ENCODE results near the gene TRAK1. TPM values are rescaled to one million over a fixed set of nuclear protein-coding genes. Genes with fewer than 3 reads are reported as not detected.
"Not testable (repeated sequence)": the region's sequence is repeated elsewhere in the genome, so short reads cannot be mapped to it uniquely, and the experiment has no call there.

TRAK1 gene, protein sequence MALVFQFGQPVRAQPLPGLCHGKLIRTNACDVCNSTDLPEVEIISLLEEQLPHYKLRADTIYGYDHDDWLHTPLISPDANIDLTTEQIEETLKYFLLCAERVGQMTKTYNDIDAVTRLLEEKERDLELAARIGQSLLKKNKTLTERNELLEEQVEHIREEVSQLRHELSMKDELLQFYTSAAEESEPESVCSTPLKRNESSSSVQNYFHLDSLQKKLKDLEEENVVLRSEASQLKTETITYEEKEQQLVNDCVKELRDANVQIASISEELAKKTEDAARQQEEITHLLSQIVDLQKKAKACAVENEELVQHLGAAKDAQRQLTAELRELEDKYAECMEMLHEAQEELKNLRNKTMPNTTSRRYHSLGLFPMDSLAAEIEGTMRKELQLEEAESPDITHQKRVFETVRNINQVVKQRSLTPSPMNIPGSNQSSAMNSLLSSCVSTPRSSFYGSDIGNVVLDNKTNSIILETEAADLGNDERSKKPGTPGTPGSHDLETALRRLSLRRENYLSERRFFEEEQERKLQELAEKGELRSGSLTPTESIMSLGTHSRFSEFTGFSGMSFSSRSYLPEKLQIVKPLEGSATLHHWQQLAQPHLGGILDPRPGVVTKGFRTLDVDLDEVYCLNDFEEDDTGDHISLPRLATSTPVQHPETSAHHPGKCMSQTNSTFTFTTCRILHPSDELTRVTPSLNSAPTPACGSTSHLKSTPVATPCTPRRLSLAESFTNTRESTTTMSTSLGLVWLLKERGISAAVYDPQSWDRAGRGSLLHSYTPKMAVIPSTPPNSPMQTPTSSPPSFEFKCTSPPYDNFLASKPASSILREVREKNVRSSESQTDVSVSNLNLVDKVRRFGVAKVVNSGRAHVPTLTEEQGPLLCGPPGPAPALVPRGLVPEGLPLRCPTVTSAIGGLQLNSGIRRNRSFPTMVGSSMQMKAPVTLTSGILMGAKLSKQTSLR
- 24.6 TPM for polyA plus RNA-seq

DNA sequence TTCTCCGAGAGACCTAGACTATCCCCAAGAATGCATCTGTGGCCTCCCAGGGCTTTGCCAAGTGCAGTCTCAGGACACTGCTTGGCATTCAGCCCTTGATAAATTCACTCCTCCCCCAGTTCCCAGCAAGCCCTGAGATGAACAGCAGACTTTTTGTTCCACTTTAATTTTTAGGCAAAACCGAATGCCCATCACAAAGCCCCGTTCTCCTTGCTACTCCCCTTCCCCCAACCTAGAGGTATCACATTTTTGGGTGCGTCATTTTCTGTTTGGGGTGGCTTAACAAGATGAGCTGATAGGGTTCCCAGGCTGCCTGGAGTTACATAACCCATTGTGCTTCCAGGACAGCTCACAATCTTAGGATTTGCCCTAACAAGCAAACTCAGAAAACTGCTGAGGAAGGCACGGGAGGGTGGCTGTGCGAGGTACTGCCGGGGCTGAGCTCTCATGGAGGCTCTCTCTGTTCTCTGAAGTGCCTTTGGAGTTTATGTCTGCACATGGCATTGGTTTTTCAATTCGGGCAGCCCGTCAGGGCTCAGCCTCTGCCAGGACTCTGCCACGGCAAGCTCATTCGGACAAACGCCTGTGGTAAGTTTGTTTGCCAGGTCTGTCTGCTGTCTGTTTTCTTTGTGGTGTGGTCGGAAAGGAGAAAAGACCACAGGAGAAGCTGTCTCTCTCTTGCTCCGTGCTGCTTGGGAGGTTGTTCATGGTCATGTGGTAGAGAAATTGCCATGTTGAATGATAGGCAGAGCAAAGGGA, at the start of gene TRAK1:
Gene TRAK1 (plus strand): TSS at position 385 of the 759 bp plus-strand sequence. CDS start 113 bp downstream, at position 498.
- peaks cover 26% of the 10 kb centered on the region for H3K36me3 Mint-ChIP-seq
- peak within 1 kb of the TSS in 2 of 4 donors; percentile 75 to 86 for H3K4me3 Mint-ChIP-seq
- peak within 1 kb of the TSS; percentile 47 to 94 (median 60) for H3K27ac Mint-ChIP-seq
- peaks cover 0 to 6% (median 0%) of the 10 kb centered on the region in 3 donors for H3K9me3 Mint-ChIP-seq
- H3K27me3 Mint-ChIP-seq, result no peaks in the 10 kb centered on the region
- peaks cover 38 to 55% (median 49%) of the 10 kb centered on the region in 3 donors for H3K4me1 Mint-ChIP-seq

DNA sequence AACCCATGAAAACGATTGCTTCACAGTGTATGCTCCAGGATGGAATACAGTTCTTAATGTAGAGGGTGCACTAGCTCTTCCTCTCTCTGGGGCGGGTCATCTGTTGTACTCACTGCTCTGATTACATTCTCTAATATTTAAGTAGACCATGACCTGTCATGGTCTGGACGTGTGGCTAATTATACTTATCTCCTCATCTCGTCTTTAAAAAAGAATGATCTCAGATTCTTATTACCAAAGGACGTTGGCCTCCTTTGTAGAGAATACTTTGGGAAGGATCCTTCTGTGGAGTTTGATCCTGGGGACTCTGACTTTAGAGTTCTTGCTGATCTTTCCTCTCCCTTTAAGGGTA, 48.4 kb upstream of the TRAK1 start:
- Mint-ChIP-seq H3K4me3 (peak overlapping the region in 2 of 4 donors; percentile 63 to 81), H3K4me1 (peaks cover 61 to 65% (median 65%) of the 10 kb centered on the region in 3 donors), H3K27me3 (no peaks in the 10 kb centered on the region), H3K36me3 (peaks cover 3% of the 10 kb centered on the region), H3K27ac (peak overlapping the region; percentile 71 to 90 (median 78)), H3K9me3 (peaks cover 0 to 2% (median 0%) of the 10 kb centered on the region in 3 donors)

DNA sequence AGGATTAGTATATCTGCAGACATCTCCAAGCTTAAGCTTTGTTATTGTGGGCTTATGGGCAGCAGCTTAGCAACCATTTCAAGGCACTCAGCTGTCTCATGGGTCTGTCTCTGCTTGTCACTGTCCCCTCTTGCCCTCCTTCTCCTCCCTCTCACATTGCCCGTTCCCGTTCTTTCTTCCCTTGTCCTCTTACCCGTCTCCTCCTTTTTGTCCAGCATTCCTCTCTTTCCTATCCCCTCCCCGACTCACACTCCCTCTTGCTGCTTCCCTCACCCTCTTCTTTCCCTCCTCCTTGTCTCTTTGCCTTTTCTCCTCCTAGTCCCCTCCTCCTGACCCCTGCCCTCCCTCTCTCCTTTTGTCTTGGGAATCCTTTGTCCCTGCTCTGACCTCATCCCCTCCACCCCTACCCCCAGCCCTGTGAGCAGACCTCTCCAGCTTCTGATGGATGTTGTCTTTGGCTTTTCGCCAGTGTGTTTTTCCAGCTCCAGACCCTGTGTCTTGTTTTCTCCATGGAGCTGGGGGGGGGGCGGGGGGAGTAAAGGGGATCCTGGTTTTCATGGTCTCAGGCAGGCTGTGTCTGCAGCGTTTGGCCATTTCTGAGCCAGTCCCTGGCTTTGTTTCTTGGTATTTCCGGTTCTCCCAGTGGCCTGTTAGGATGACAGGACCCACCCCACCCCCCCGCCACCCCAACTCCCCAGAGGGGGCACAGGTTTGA, 47.9 kb upstream of the TRAK1 start:
- Mint-ChIP-seq H3K9me3 (peaks cover 0 to 2% (median 0%) of the 10 kb centered on the region in 3 donors), H3K36me3 (peaks cover 3% of the 10 kb centered on the region), H3K4me1 (peaks cover 62 to 66% (median 66%) of the 10 kb centered on the region in 3 donors), H3K27me3 (no peaks in the 10 kb centered on the region), H3K4me3 (peak overlapping the region in 1 of 4 donors; percentile 80), H3K27ac (peak overlapping the region in 2 of 3 donors; percentile 78 to 90)

DNA sequence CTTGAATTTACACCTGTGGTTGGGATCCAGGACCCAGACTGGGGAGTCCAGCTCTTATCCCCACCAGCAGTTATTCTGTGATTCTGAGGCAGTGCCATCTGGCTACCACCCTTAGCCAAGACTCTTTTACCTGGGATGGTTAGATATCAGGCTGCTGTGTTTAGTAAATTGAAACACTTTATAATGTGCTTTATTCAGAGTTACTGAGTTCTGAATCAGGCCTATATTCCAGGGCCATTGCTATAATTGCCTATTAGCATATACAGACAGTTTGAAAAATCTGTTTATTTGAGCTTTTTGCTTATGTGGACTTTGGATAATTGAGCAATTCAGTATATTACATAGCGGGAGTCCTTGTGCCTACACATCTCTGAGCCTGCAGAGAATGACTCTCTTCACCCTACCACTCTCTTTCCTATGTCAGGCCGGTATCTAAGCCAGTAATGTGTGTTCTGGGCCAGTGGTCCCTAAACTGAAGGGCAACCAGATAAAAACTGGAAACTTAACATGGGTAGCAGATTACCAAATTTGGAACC, 45.4 kb upstream of the TRAK1 start:
- H3K9me3 Mint-ChIP-seq, result peaks cover 0 to 2% (median 0%) of the 10 kb centered on the region in 3 donors
- H3K4me3 Mint-ChIP-seq, result peak overlapping the region in 2 of 4 donors; percentile 9 to 31
- H3K36me3 Mint-ChIP-seq, result no peaks in the 10 kb centered on the region
- H3K27ac Mint-ChIP-seq, result peak overlapping the region; percentile 26 to 53 (median 33)
- H3K27me3 Mint-ChIP-seq, result no peaks in the 10 kb centered on the region
- H3K4me1 Mint-ChIP-seq, result peaks cover 64 to 70% (median 70%) of the 10 kb centered on the region in 3 donors

DNA sequence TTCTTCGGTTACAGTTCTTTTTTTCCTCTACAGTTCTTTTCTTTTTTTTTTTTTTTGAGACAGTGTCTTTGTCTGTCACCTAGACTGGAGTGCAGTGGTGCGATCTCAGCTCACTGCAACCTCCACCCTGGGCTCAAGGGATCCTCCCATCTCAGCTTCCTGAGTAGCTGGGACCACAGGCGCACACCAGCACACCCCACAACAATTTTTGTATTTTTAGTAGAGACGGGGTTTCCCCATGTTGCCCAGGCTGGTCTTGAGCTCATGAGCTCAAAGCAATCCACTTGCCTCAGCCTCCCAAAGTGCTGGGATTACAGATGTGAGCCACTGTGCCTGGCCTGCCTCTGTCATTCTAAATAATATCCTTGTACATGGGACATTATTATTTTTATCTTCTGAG, 42.6 kb upstream of the TRAK1 start:
- peaks cover 70 to 78% (median 78%) of the 10 kb centered on the region in 3 donors for H3K4me1 Mint-ChIP-seq
- H3K9me3 Mint-ChIP-seq, H3K36me3 Mint-ChIP-seq, H3K27me3 Mint-ChIP-seq: not testable (repeated sequence)
- peak overlapping the region; percentile 86 to 92 (median 90) for H3K27ac Mint-ChIP-seq
- peak overlapping the region; percentile 67 to 92 (median 80) for H3K4me3 Mint-ChIP-seq

DNA sequence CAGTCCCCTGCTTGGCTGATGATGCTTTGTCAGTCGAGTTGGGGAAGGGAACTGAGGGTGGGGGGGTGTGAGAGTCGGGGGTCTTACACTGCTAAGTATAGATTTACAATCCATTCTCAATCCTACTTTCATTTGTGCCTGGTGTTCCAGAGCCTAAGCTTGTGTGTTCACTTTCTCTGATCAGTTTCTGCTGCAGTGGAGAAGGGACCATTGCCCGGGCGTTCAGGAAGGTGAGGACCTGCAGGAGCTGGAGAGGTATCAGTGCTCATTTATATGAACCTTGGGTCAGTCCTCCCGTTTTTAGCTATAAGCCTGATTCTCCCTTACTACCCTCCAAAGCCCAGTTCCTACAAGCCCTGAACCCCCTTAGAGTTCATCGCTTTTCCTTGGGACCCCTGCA, 41.0 kb upstream of the TRAK1 start:
- Mint-ChIP-seq H3K9me3 (no peaks in the 10 kb centered on the region), H3K27me3 (no peaks in the 10 kb centered on the region), H3K4me3 (peak overlapping the region in 2 of 4 donors; percentile 23 to 71), H3K4me1 (peaks cover 69 to 77% (median 75%) of the 10 kb centered on the region in 3 donors), H3K36me3 (peaks cover 2% of the 10 kb centered on the region), H3K27ac (peak overlapping the region in 2 of 3 donors; percentile 90 to 92)

DNA sequence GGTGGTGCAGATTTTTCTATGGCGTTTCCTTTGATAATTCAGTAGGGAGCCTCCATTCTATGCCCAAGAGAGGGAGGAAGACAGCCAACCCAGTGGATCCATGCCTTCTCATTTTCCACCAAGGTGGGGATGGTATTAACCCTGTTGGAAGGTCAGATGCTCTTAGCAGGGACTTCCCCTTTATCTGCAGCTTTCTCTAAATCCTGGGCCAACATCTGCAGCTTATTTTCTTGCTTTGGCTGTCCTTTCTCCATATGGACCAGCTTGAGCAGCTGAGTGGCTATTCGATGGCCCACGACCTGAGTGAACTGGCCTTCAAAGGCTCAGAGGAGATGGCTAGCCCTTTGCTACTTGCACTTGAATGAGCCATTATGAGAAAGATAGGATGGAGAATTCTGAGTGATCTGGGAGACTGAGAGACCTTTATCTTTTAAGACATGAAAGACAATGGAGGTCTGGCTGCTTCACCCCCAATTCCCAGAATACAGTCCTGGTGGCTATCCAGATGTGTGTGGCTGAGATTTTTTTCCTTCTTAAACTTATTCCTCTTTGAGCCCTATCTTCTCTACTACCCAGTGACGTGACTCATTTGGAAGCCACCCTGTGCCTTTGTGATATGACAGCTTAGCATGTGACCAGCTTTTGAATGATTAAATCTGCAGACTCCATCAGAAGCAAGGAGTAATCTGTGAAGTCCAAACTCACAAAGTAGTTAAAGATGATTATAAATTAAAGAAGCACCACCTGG, 39.6 kb upstream of the TRAK1 start:
- Mint-ChIP-seq H3K4me3 (peak overlapping the region in 2 of 4 donors; percentile 28 to 82), H3K9me3 (no peaks in the 10 kb centered on the region), H3K27me3 (no peaks in the 10 kb centered on the region), H3K27ac (peak overlapping the region; percentile 78 to 87 (median 81)), H3K4me1 (peaks cover 62 to 69% (median 69%) of the 10 kb centered on the region in 3 donors), H3K36me3 (peaks cover 6% of the 10 kb centered on the region)

DNA sequence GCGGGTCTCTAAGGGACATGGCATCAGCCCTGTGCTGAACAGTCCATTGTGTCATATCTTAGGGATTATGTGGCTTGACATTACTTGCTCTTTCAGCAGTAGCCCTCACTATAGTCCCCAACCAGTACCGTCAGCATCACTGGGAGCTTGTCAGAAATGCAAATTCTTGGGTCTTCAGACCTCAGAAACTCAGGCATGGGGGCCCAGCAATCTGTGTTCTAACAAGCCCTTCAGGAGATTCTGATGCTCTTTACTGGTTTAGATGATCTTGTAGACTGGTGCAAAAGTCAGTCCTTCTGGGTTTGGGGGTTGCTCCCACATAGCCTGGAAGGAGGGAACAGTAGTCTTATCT, 39.0 kb upstream of the TRAK1 start:
- Mint-ChIP-seq H3K9me3 (no peaks in the 10 kb centered on the region), H3K4me3 (peak overlapping the region in 2 of 4 donors; percentile 28 to 76), H3K4me1 (peaks cover 65 to 72% (median 71%) of the 10 kb centered on the region in 3 donors), H3K36me3 (peaks cover 6% of the 10 kb centered on the region), H3K27me3 (no peaks in the 10 kb centered on the region), H3K27ac (peak overlapping the region in 2 of 3 donors; percentile 67 to 87)

DNA sequence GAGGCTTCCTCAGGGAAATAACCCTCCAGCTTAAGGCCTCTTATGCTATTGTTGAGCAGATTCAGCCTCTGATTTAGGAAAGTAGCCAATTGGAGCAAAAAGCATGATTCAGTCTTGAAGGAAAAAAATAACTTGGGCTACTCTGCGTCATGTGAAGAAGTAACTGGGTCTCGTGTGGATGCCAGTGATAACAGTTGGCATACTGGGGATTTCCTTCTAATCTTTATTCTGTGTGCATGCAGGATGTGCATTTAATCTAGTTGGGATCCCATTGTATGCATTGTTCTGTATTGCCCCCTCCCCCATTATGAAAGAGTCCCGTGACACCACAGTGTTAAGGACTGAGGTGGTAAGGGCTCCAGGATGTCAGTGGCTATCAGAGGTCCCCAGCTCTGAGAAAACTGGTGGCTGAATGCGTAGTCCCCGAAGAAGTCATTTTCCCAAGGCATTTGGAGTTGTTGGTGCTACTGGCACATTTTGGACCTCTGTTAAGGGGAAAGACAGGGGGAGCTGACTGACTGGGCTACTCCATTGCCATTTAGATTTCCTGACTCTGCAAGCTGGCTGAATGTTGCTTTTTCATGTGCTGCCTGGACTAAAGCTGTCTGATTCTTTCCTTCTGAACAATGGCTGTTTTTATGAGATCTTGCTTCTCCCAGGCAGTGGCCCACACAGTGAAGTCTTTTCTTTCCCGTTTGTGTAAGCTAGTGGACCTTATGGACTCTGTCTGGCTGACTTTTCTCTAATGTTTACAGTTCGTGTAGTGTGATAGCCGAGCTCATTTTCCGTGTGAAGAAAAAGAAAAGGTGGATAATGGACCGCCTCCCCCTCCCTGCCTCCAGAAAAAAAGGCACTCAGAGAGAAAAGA, 38.4 kb upstream of the TRAK1 start:
- Mint-ChIP-seq H3K27me3 (no peaks in the 10 kb centered on the region), H3K4me1 (peaks cover 67 to 74% (median 73%) of the 10 kb centered on the region in 3 donors), H3K4me3 (peak overlapping the region in 1 of 4 donors; percentile 76), H3K27ac (peak overlapping the region in 2 of 3 donors; percentile 67 to 87), H3K9me3 (no peaks in the 10 kb centered on the region), H3K36me3 (peaks cover 6% of the 10 kb centered on the region)

DNA sequence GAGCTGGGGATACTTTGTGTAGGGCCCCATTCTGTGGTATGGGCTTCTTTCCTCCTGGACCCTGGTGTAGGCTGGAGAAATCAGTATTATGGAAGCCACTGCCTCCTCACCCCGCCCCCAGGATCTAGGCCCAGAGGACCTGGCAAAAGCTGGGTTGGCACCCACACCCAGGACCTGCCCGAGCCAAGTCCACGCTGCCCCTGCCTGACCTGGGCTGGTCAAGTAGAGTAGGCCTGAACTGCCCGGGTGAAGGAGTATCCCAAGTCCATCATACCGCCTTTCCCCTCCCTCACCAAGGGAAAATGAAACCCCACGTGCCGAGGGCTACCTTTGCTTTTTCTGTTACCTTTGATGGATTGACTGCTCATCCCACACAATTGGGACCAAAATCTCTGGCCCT, 37.7 kb upstream of the TRAK1 start:
- Mint-ChIP-seq H3K27ac (peak overlapping the region in 2 of 3 donors; percentile 24 to 52), H3K4me1 (peaks cover 64 to 72% (median 71%) of the 10 kb centered on the region in 3 donors), H3K27me3 (no peaks in the 10 kb centered on the region), H3K36me3 (peaks cover 6% of the 10 kb centered on the region), H3K9me3 (no peaks in the 10 kb centered on the region), H3K4me3 (no peak overlapping the region)

DNA sequence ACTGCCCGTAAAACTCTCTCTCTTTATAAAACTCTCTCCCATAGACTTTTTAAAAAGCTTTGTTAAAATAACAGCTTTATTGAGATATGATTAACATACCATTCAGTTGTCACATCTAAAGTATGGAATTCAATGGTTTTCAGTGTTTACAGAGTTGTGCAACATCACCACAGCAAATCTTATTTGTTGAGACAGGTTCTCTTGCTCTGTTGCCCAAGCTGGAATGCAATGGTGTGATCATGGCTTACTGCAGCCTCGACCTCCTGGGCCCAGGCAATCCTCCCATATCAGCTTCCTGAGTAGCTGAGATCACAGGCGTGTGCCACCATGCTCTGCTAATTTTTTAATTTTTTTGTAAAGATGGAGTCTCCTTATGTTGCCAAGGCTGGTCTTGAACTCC, 35.9 kb upstream of the TRAK1 start:
- H3K9me3 Mint-ChIP-seq, result no peaks in the 10 kb centered on the region
- H3K27ac Mint-ChIP-seq, result peak overlapping the region in 2 of 3 donors; percentile 52 to 72
- H3K27me3 Mint-ChIP-seq, result no peaks in the 10 kb centered on the region
- peak overlapping the region in 2 of 4 donors; percentile 36 to 38 for H3K4me3 Mint-ChIP-seq
- H3K4me1 Mint-ChIP-seq, result peaks cover 65 to 72% (median 68%) of the 10 kb centered on the region in 3 donors
- peaks cover 8% of the 10 kb centered on the region for H3K36me3 Mint-ChIP-seq

DNA sequence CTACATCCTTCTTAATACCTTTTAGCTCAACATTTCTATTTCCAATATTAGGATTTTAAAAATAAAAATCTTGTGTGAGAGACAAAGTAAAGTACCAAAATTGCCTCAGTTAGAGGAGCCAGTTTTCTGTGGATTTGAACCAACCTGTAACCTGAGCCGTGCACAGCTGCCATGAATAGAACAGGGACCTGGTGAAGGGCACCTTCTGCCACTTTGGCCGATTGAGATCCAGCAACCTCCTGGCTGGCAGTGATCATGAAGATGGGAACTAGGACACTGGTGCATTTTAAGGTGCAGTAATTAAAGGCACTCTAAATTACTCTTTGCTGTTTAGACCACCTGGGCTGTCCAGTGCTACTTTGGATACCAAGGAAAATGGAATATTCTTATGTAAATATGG, 34.3 kb upstream of the TRAK1 start:
- Mint-ChIP-seq H3K9me3 (no peaks in the 10 kb centered on the region), H3K36me3 (peaks cover 8% of the 10 kb centered on the region), H3K27ac (peak overlapping the region; percentile 83 to 98 (median 95)), H3K4me1 (peaks cover 62 to 68% (median 65%) of the 10 kb centered on the region in 3 donors), H3K27me3 (no peaks in the 10 kb centered on the region), H3K4me3 (peak overlapping the region in 1 of 4 donors; percentile 86)

All from IgD-negative memory B cell (primary cell).